GM23248 (cell line): ENCODE results near the gene FXYD3. TPM values are rescaled to one million over a fixed set of nuclear protein-coding genes. Genes with fewer than 3 reads are reported as not detected.

ENCODE experiments used
- DNase-seq: peaks from one replicate; pipeline ENCODE4 v3.0.0-alpha.2; 2015
- H2AFZ ChIP-seq: fragments of 200-600 bp; sonication (generic); 2 replicates; pipeline ENCODE4 v1.6.1; 2016; ENCODE audit warnings: antibody characterized with exemption
- H3F3A ChIP-seq: fragments of 200-600 bp; sonication (generic); 2 replicates; pipeline ENCODE4 v1.6.1; 2016; ENCODE audit warnings: mild to moderate bottlenecking, antibody characterized with exemption, mixed run types; ENCODE audit not compliant: insufficient read depth
- H3K27ac ChIP-seq: fragments of 200-600 bp; sonication (generic); 2 replicates; pipeline ENCODE4 v1.5.1; 2016; ENCODE audit warnings: mild to moderate bottlenecking
- H3K27me3 ChIP-seq: fragments of 200-600 bp; sonication (generic); replicated peaks from 2 replicates; pipeline ENCODE4 v1.6.1; 2016; ENCODE audit warnings: mild to moderate bottlenecking; ENCODE audit not compliant: insufficient read depth
- H3K36me3 ChIP-seq: fragments of 200-600 bp; sonication (generic); 2 replicates; pipeline ENCODE4 v1.6.1; 2016; ENCODE audit warnings: low read depth, mild to moderate bottlenecking
- H3K4me1 ChIP-seq: fragments of 200-600 bp; sonication (generic); 2 replicates; pipeline ENCODE4 v1.6.1; 2016; ENCODE audit warnings: mild to moderate bottlenecking; ENCODE audit not compliant: insufficient read depth
- H3K4me2 ChIP-seq: fragments of 200-600 bp; sonication (generic); one replicate; pipeline ENCODE4 v1.6.1; 2016; ENCODE audit warnings: mild to moderate bottlenecking; ENCODE audit not compliant: unreplicated experiment
- H3K4me3 ChIP-seq: fragments of 200-600 bp; sonication (generic); 2 replicates; pipeline ENCODE4 v1.5.1; 2016; ENCODE audit warnings: mild to moderate bottlenecking
- H3K79me2 ChIP-seq: fragments of 200-600 bp; sonication (generic); 2 replicates; pipeline ENCODE4 v1.6.1; 2016; ENCODE audit warnings: mild to moderate bottlenecking; ENCODE audit not compliant: insufficient read depth
- H3K9ac ChIP-seq: fragments of 200-600 bp; sonication (generic); 2 replicates; pipeline ENCODE4 v1.6.1; 2016; ENCODE audit warnings: mild to moderate bottlenecking
- H3K9me2 ChIP-seq: fragments of 200-600 bp; sonication (generic); 2 replicates; pipeline ENCODE4 v1.6.1; 2016; ENCODE audit warnings: mixed run types, mild to moderate bottlenecking, moderate library complexity; ENCODE audit not compliant: insufficient read depth
- H3K9me3 ChIP-seq: fragments of 200-600 bp; sonication (generic); one replicate; pipeline ENCODE4 v1.6.1; 2017; ENCODE audit warnings: low read depth
- H4K20me1 ChIP-seq: fragments of 200-600 bp; sonication (generic); 2 replicates; pipeline ENCODE4 v1.6.0; 2016; ENCODE audit not compliant: insufficient read depth
- EZH2 ChIP-seq: fragments of 200-600 bp; sonication (generic); IDR thresholded peaks from 2 replicates; pipeline ENCODE4 v1.6.1; 2018; ENCODE audit warnings: antibody characterized with exemption, mild to moderate bottlenecking; ENCODE audit not compliant: insufficient read depth, poor library complexity, severe bottlenecking
- EZH2phosphoT487 ChIP-seq: fragments of 200-600 bp; sonication (generic); IDR thresholded peaks from 2 replicates; pipeline ENCODE4 v1.6.1; 2018; ENCODE audit warnings: antibody characterized with exemption, moderate library complexity, mild to moderate bottlenecking, low read depth; ENCODE audit not compliant: insufficient read depth
- WGBS, 2 experiments: methylation state at CpG; one replicate each; pipeline ENCODE4 v1.1.6; 2015 to 2017; ENCODE audit warnings: low lambda C conversion rate in 2 of 2, low coverage in 1 of 2; ENCODE audit errors: missing lambda C conversion rate in 2 of 2; 5-methylcytosine and 5-hydroxymethylcytosine counted together
- in situ Hi-C: fragments of 300-500 bp; cut with MboI; formaldehyde crosslinking; loops from 2 replicates; pipeline ENCODE4 v1.15.0; 2020
- polyA plus RNA-seq: library from polyadenylated mRNA; unstranded; fragments of >200 nt; fragmentation: Nextera tagmentation; extraction: Ambion mirVana; gene quantifications from 2 replicates; pipeline ENCODE4 v1.2.1, GENCODE V29; 2016
- total RNA-seq: library from RNA; depleted of rRNA; stranded (reverse); fragments of >200 nt; shearing (Covaris generic); gene quantifications from 2 replicates; pipeline ENCODE4 v1.2.3, GENCODE V29; 2014

The FXYD3 gene
- total and polyA plus RNA-seq, 2 experiments from 2014 or later = not detected

DNA sequence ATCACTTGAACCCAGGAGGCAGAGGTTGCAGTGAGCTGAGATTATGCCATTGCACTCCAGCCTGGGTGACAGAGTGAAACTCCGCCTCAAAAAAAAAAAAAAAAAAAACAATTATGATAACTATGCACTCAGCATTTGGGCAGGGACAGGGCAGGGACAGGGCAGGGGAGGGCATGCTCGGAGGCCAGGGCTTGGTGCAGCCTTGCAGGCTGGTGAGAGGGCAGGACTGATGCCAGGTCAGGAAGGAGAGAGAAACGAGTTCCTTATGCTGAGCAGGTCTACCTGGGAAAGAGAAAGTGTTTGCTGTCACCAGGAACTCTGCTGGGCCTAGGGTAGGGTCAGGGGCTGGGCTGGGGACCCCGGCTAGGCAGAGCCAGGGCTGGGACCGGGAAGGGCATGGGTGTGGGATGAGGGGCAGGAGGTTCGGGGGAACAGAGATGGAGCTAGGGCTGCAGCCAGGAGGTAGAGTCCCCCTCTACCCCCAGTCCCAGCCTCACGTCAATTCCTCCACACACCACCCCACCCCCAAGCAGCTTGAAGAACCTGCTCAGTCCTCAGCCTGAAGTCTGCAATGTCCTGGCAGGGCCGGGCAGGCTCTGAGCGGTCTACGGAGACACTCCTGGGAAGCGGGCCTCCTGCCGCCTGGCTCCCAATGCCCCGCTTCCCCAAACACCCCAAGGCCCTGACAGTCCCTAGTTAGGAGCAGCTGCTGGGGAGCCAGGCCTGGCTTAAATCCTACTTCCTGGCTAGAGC lies 2.8 kb downstream of the FXYD3 start:
- Histone ChIP-seq H3K9ac (no peak overlapping the region), H3K4me1 (peaks cover 14% of the 10 kb centered on the region), H3K36me3 (no peaks in the 10 kb centered on the region), H3K9me3 (no peaks in the 10 kb centered on the region), H4K20me1 (no peaks in the 10 kb centered on the region), H2AFZ (no peak overlapping the region), H3K79me2 (no peaks in the 10 kb centered on the region), H3K4me2 (no peak overlapping the region), H3F3A (no peaks in the 10 kb centered on the region), H3K27ac (no peak overlapping the region), H3K9me2 (no peaks in the 10 kb centered on the region), H3K27me3 (no peaks in the 10 kb centered on the region), H3K4me3 (no peak overlapping the region)
- 78 to 86% methylated on average over 9 to 13 of the region's 13 CpGs for WGBS, 2 experiments
- DNase-seq = no peak
- TF ChIP-seq EZH2 (no peak), EZH2phosphoT487 (no peak)
- in situ Hi-C loops = no loop called here

DNA sequence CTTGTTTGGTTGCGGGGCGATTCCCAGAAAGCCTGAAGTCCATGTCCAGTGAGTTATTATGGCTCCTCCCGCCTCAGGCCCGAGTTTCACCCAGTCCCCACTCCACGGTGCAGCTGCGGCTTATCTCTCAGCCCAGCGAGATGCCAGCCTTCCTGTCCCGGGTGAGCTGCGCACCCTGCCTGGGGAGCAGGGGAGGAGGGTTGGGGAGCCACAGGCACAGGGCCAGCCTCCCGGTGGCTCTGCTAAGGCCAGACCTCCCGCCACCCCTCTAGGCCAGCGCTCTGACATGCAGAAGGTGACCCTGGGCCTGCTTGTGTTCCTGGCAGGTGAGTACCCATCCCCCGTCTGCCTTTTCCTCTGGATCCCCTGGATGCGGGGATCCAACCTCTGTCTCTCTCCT lies 3.5 kb downstream of the FXYD3 start:
- Histone ChIP-seq H3K9ac (no peak overlapping the region), H3K4me2 (no peak overlapping the region), H3K9me2 (no peaks in the 10 kb centered on the region), H3K79me2 (no peaks in the 10 kb centered on the region), H3K36me3 (no peaks in the 10 kb centered on the region), H3F3A (no peaks in the 10 kb centered on the region), H2AFZ (no peak overlapping the region), H3K4me3 (no peak overlapping the region), H3K4me1 (peaks cover 20% of the 10 kb centered on the region), H3K9me3 (no peaks in the 10 kb centered on the region), H4K20me1 (no peaks in the 10 kb centered on the region), H3K27ac (no peak overlapping the region), H3K27me3 (no peaks in the 10 kb centered on the region)
- TF ChIP-seq EZH2 (no peak), EZH2phosphoT487 (no peak)
- no peak for DNase-seq
- WGBS, 2 experiments = 70 to 81% methylated on average over 10 to 14 of the region's 14 CpGs
- in situ Hi-C loops = no loop called here

DNA sequence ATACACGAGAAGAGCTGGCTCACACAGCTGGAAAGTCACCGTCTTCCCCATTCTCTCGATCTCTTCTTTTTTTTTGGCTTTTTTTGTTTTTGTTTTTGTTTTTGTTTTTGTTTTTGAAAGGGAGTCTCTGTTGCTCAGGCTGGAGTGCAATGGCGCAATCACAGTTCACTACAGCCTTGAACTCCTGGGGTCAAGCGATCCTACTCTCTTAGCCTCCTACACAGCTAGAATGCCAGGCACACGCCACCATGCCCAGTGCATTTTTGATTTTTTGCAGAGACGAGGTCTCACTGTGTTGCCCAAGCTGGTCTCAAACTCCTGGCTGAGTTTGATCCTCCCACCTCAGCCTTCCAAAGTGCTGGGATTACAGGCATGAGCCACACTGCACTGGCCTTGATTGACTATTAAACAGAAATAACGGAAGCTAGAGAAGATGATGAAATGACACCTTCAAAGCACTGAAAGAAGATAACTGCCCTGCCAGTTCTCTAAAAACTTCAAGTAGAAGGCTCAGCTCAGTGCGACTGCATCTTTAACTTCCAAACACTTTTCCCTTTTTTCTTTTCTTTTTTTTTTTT lies 4.0 kb downstream of the FXYD3 start:
- no peaks in the 10 kb centered on the region for H3K9me2 ChIP-seq
- no peak for DNase-seq
- H3K9me3 ChIP-seq = no peaks in the 10 kb centered on the region
- H3K36me3 ChIP-seq = no peaks in the 10 kb centered on the region
- H3K9ac ChIP-seq = no peak overlapping the region
- TF ChIP-seq EZH2phosphoT487 = no peak
- no peak for TF ChIP-seq EZH2
- no peaks in the 10 kb centered on the region for H4K20me1 ChIP-seq
- in situ Hi-C loops = no loop called here
- no peak overlapping the region for H3K4me2 ChIP-seq
- H3K4me1 ChIP-seq = peaks cover 20% of the 10 kb centered on the region
- WGBS, 2 experiments = 81 to 87% methylated on average over 9 of the region's 9 CpGs
- H2AFZ ChIP-seq = no peak overlapping the region
- no peaks in the 10 kb centered on the region for H3K27me3 ChIP-seq
- no peak overlapping the region for H3K27ac ChIP-seq
- no peaks in the 10 kb centered on the region for H3F3A ChIP-seq
- H3K79me2 ChIP-seq = no peaks in the 10 kb centered on the region
- H3K4me3 ChIP-seq = no peak overlapping the region

DNA sequence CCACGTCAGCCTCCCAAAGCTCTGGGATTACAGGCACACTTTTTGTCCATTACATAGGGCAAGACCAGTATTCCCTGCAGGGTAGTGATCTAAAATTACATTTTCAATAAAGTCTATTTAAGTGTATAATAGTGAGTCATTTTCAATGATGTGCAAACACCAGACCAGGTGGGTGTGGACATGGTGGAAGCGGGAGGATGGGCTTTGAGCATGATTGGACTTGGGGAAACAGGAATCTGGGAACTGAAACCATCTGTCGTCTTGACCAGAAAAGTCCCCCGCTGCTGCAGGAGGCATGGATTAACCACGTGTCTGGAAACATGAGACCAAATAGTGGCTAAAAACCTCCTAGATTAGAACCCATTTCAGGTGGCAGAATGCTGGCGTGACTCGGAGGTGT lies 4.9 kb downstream of the FXYD3 start:
- DNase-seq = peak; percentile 80
- Histone ChIP-seq H3K9ac (no peak overlapping the region), H3K4me3 (no peak overlapping the region), H3K9me3 (no peaks in the 10 kb centered on the region), H3K79me2 (no peaks in the 10 kb centered on the region), H3K4me1 (peaks cover 20% of the 10 kb centered on the region), H2AFZ (peak overlapping the region; percentile 7; the same call in 1 of the 2 replicates), H3K27me3 (no peaks in the 10 kb centered on the region), H3K27ac (peak overlapping the region; percentile 13; the same call in 1 of the 2 replicates), H4K20me1 (no peaks in the 10 kb centered on the region), H3F3A (no peaks in the 10 kb centered on the region), H3K4me2 (peak overlapping the region; percentile 18), H3K9me2 (no peaks in the 10 kb centered on the region), H3K36me3 (no peaks in the 10 kb centered on the region)
- in situ Hi-C loops = no loop called here
- TF ChIP-seq EZH2phosphoT487 (no peak), EZH2 (no peak)
- WGBS, 2 experiments = 33 to 39% methylated on average over 7 of the region's 7 CpGs
